ENCODE data around the gene HMGN3. TPM values are rescaled to one million over a fixed set of nuclear protein-coding genes. Genes with fewer than 3 reads are reported as not detected.

The HMGN3 gene
- total RNA-seq, 2 experiments from 2014 or later: 45.6 to 49.4 TPM

GRCh38 chr6:79201143-79201542 lies 33.3 kb downstream of the HMGN3 start:
- intact Hi-C loops (cut with micrococcal nuclease): no loop called here
- peaks cover 9% of the 10 kb centered on the region for H3K36me3 Mint-ChIP-seq (ENCODE audit: low read depth)
- H3K9me3 Mint-ChIP-seq: no peaks in the 10 kb centered on the region
- POLR2A ChIA-PET: no interaction called here
- ATAC-seq: no peak
- no peaks in the 10 kb centered on the region for H3K27me3 Mint-ChIP-seq
- CTCF ChIA-PET: no interaction called here
- no peak overlapping the region for H3K4me3 Mint-ChIP-seq
- TF ChIP-seq CTCF (IDR thresholded peaks at IDR 0.05): no peak
- no peak overlapping the region for H3K27ac Mint-ChIP-seq
- no peak for DNase-seq
- H3K4me1 Mint-ChIP-seq (ENCODE audit: low read depth): no peaks in the 10 kb centered on the region

- TF ChIP-seq CTCF (IDR thresholded peaks at IDR 0.05): no peak
- DNase-seq: no peak
- no peak overlapping the region for H3K4me3 Mint-ChIP-seq
- no peaks in the 10 kb centered on the region for H3K27me3 Mint-ChIP-seq
- POLR2A ChIA-PET: no interaction called here
- H3K27ac Mint-ChIP-seq: no peak overlapping the region
- H3K36me3 Mint-ChIP-seq (ENCODE audit: low read depth): peaks cover under 1% of the 10 kb centered on the region
- ATAC-seq: no peak
- H3K9me3 Mint-ChIP-seq: peaks cover 2% of the 10 kb centered on the region
- CTCF ChIA-PET: no interaction called here
- H3K4me1 Mint-ChIP-seq (ENCODE audit: low read depth): no peaks in the 10 kb centered on the region
- intact Hi-C loops (cut with micrococcal nuclease): no loop called here
Measured at GRCh38 chr6:79196912-79197311, 37.6 kb downstream of the HMGN3 start.

GRCh38 chr6:79193971-79194370 lies 40.5 kb downstream of the HMGN3 start:
- ATAC-seq (no peak), DNase-seq (no peak)
- ChIA-PET CTCF (no interaction called here), POLR2A (no interaction called here)
- H3K36me3 Mint-ChIP-seq (ENCODE audit: low read depth): no peaks in the 10 kb centered on the region
- TF ChIP-seq CTCF (IDR thresholded peaks at IDR 0.05): no peak
- no peaks in the 10 kb centered on the region for H3K4me1 Mint-ChIP-seq (ENCODE audit: low read depth)
- H3K27ac Mint-ChIP-seq: no peak overlapping the region
- no peaks in the 10 kb centered on the region for H3K27me3 Mint-ChIP-seq
- intact Hi-C loops (cut with micrococcal nuclease): no loop called here
- no peak overlapping the region for H3K4me3 Mint-ChIP-seq
- H3K9me3 Mint-ChIP-seq: peaks cover 9% of the 10 kb centered on the region

- DNase-seq: no peak
- no peak for TF ChIP-seq CTCF (IDR thresholded peaks at IDR 0.05)
- Mint-ChIP-seq H3K4me3 (no peak overlapping the region), H3K4me1 (ENCODE audit: low read depth) (no peaks in the 10 kb centered on the region), H3K9me3 (peaks cover 9% of the 10 kb centered on the region), H3K27ac (no peak overlapping the region), H3K27me3 (no peaks in the 10 kb centered on the region), H3K36me3 (ENCODE audit: low read depth) (no peaks in the 10 kb centered on the region)
- POLR2A ChIA-PET: interaction anchor here (1.7 kb wide), 1 partner anchor 112 kb away, joined by 3 read pairs; the partner anchor contains the start of gene PHIP
- intact Hi-C loops (cut with micrococcal nuclease): no loop called here
- CTCF ChIA-PET: no interaction called here
- ATAC-seq: no peak
Measured at GRCh38 chr6:79189760-79190350, 44.6 kb downstream of the HMGN3 start.

GRCh38 chr6:79188885-79189480 lies 45.5 kb downstream of the HMGN3 start:
- no peaks in the 10 kb centered on the region for H3K36me3 Mint-ChIP-seq (ENCODE audit: low read depth)
- no peak for TF ChIP-seq CTCF (IDR thresholded peaks at IDR 0.05)

More at GRCh38 chr6:79188885-79189480, 45.5 kb downstream of the HMGN3 start:
- Mint-ChIP-seq H3K4me3 (no peak overlapping the region), H3K4me1 (ENCODE audit: low read depth) (no peaks in the 10 kb centered on the region), H3K27me3 (no peaks in the 10 kb centered on the region), H3K27ac (no peak overlapping the region), H3K9me3 (peaks cover 9% of the 10 kb centered on the region)
- DNase-seq: no peak
- intact Hi-C loops (cut with micrococcal nuclease): no loop called here
- CTCF ChIA-PET: no interaction called here
- POLR2A ChIA-PET: interaction anchor here (1.7 kb wide), 1 partner anchor 111 kb away, joined by 3 read pairs; the partner anchor contains the start of gene PHIP
- no peak for ATAC-seq
